NB4 (cell line): ENCODE results near the gene CELA2A.
"Not testable (repeated sequence)": the region's sequence is repeated elsewhere in the genome, so short reads cannot be mapped to it uniquely, and the experiment has no call there.

Experiments used
- DNase-seq: peaks from one replicate; pipeline ENCODE4 v3.0.0; 2010; ENCODE audit warnings: low read depth
- H3K4me3 ChIP-seq: one replicate; pipeline ENCODE4 v1.5.1; 2011; ENCODE audit warnings: mild to moderate bottlenecking, low read depth, low read length, moderate library complexity
- MAX ChIP-seq: IDR thresholded peaks from 2 replicates; pipeline ENCODE4 v1.6.1; 2011; ENCODE audit warnings: low read depth, low read length
- MYC ChIP-seq: IDR thresholded peaks from 2 replicates; pipeline ENCODE4 v1.6.1; 2011; ENCODE audit warnings: low read depth, low read length
- POLR2A ChIP-seq: IDR thresholded peaks from 2 replicates; pipeline ENCODE4 v1.6.1; 2011; ENCODE audit warnings: mild to moderate bottlenecking; ENCODE audit not compliant: insufficient read length; ENCODE audit errors: extremely low read depth
- TF ChIP-seq, protein P1 (sequence below): IDR thresholded peaks from one replicate; pipeline ENCODE4 v1.5.1; 2012; ENCODE audit warnings: low read depth, low read length

CELA2A gene

DNA sequence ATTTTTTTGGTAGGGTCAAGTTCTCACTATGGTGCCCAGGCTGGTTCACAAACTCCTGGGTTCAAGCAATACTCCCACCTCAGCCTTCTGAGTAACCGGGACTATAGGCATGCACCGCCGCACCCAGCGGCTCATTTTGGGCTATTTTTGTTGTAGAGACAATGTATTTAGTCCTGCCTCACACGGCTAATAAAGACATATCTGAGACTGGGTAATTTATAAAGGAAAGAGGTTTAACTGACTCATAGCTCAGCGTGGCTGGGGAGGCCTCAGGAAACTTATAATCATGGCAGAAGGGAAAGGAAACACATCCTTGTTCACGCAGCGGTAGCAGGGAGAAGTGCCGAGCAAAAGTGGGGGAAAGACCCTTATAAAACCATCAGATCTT is 4.2 kb downstream of the CELA2A start:
- TF ChIP-seq MYC (no peak), POLR2A (no peak), MAX (no peak)
- TF ChIP-seq, protein P1, sequence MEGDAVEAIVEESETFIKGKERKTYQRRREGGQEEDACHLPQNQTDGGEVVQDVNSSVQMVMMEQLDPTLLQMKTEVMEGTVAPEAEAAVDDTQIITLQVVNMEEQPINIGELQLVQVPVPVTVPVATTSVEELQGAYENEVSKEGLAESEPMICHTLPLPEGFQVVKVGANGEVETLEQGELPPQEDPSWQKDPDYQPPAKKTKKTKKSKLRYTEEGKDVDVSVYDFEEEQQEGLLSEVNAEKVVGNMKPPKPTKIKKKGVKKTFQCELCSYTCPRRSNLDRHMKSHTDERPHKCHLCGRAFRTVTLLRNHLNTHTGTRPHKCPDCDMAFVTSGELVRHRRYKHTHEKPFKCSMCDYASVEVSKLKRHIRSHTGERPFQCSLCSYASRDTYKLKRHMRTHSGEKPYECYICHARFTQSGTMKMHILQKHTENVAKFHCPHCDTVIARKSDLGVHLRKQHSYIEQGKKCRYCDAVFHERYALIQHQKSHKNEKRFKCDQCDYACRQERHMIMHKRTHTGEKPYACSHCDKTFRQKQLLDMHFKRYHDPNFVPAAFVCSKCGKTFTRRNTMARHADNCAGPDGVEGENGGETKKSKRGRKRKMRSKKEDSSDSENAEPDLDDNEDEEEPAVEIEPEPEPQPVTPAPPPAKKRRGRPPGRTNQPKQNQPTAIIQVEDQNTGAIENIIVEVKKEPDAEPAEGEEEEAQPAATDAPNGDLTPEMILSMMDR: no peak
- no peak overlapping the region for H3K4me3 ChIP-seq
- no peak for DNase-seq

GRCh38 chr1:15463064-15463800 is 6.7 kb downstream of the CELA2A start:
- DNase-seq, H3K4me3 ChIP-seq: not testable (repeated sequence)

GRCh38 chr1:15463926-15464322 is 7.4 kb downstream of the CELA2A start:
- not testable (repeated sequence) for H3K4me3 ChIP-seq, DNase-seq

DNA sequence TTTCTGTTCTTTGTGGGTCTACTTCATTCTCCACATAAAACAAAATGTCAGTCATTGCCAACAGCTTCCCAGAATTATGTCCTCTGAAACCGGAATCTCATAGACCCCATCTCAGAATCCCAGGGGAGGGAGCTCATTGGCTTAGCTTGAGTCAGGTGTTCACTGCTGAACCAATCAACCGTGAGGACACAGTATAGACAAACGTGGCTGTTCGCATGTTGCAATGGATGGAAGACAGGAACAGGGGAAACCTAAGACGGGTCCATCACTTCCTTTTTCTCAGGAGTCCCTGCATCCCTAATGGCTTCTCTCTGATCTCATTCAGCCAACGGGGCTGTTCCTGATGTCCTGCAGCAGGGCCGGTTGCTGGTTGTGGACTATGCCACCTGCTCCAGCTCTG is 9.1 kb downstream of the CELA2A start:
- DNase-seq: peak; percentile 50
- H3K4me3 ChIP-seq: no peak overlapping the region
- TF ChIP-seq MYC: no peak
- TF ChIP-seq, protein P1: no peak
- TF ChIP-seq MAX: no peak
- no peak for TF ChIP-seq POLR2A

GRCh38 chr1:15466955-15467625 is 10.6 kb downstream of the CELA2A start:
- not testable (repeated sequence) for H3K4me3 ChIP-seq, DNase-seq

DNA sequence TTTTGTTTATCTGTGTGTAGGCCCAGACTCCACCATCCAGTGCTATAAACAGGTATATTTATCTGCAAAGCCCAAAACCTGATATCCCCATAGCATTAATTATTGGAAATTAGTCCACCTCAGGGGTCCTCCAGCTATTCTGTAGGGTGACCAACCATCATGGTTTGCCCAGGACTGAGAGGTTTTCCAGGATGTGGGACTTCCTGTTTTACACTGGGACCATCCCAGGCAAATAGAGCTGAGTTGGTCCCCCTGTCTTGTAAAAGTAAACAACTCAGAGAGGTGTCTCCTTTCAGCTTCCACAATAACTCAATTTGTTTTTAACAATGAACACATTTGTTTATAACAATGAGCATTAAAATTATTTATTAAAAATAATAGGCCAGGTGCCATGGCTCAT is 11.6 kb downstream of the CELA2A start:
- no peak overlapping the region for H3K4me3 ChIP-seq
- TF ChIP-seq POLR2A (no peak), MYC (no peak), MAX (no peak)
- TF ChIP-seq, protein P1: no peak
- no peak for DNase-seq

GRCh38 chr1:15469361-15469760 is 12.8 kb downstream of the CELA2A start:
- no peak for DNase-seq
- no peak overlapping the region for H3K4me3 ChIP-seq
- no peak for TF ChIP-seq MYC
- TF ChIP-seq MAX: 0 out of 2 replicates have a peak, but pooled peaks have one; percentile 19
- TF ChIP-seq, protein P1: no peak

GRCh38 chr1:15469821-15470448 is 13.4 kb downstream of the CELA2A start:
- not testable (repeated sequence) for H3K4me3 ChIP-seq, DNase-seq

- DNase-seq, H3K4me3 ChIP-seq: not testable (repeated sequence)
Measured at GRCh38 chr1:15471067-15471466, 14.5 kb downstream of the CELA2A start.

DNA sequence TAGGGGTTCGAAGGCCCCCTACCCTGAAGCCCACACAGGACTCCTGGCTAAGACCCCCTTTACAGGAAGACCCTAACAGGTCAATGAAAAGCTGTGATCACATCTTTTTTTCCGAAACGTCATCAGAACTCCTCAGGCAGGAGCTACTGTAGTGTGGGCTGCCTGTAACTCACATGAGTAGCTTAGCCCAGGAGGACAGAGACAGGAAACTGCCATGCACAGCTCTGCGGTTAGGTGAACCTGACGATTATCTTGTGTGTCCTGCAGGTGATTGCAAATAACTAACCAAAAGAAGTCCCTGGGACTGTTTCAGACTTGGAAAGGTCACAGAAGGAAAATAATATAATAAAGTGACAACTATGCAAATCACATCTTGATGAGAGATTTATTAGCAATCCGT is 15.2 kb downstream of the CELA2A start:
- not testable (repeated sequence) for H3K4me3 ChIP-seq, DNase-seq
